HL-60 (cell line): ENCODE results near the gene CXCR6.

Experiments
- DNase-seq, 2 experiments: peaks; one replicate each; pipeline ENCODE4 v3.0.0-alpha.2; 2010 to 2020; ENCODE audit warnings: low read depth in 1 of 2, low spot score in 1 of 2
- H3K27ac ChIP-seq: fragments of 250-450 bp; sonication (Bioruptor Pico); replicated peaks from 2 replicates; pipeline ENCODE4 v1.5.1; 2020; ENCODE audit warnings: mild to moderate bottlenecking, moderate library complexity
- H3K27me3 ChIP-seq: fragments of 250-450 bp; sonication (Bioruptor Pico); 2 replicates; pipeline ENCODE4 v1.5.1; 2021; ENCODE audit warnings: mild to moderate bottlenecking, moderate library complexity; ENCODE audit not compliant: insufficient read depth, poor library complexity, severe bottlenecking
- H3K4me3 ChIP-seq: replicated peaks from 2 replicates; pipeline ENCODE4 v1.5.1; 2011; ENCODE audit warnings: mild to moderate bottlenecking, control low read depth, low read length; ENCODE audit not compliant: insufficient read depth
- CTCF ChIP-seq: IDR thresholded peaks from one replicate; pipeline ENCODE4 v1.5.1; 2011; ENCODE audit warnings: low read length, control low read depth, inconsistent platforms; ENCODE audit not compliant: insufficient read depth
- GABPA ChIP-seq: IDR thresholded peaks from 2 replicates; pipeline ENCODE4 v1.6.1; 2012; ENCODE audit warnings: low read depth
- POLR2AphosphoS5 ChIP-seq: IDR thresholded peaks from 2 replicates; pipeline ENCODE4 v1.6.1; 2012; ENCODE audit warnings: low read depth
- REST ChIP-seq: IDR thresholded peaks from 2 replicates; pipeline ENCODE4 v1.6.1; 2012; ENCODE audit warnings: low read depth; ENCODE audit not compliant: insufficient replicate concordance
- SPI1 ChIP-seq: IDR thresholded peaks from 2 replicates; pipeline ENCODE4 v1.6.1; 2012; ENCODE audit warnings: low read depth, mild to moderate bottlenecking, borderline replicate concordance

Gene CXCR6

GRCh38 chr3:45915059-45915439 is 28.2 kb upstream of the CXCR6 start:
- TF ChIP-seq GABPA (no peak), POLR2AphosphoS5 (no peak), REST (no peak), SPI1 (no peak), CTCF (no peak)
- DNase-seq = no peak
- Histone ChIP-seq H3K27me3 (no peaks in the 10 kb centered on the region), H3K27ac (no peak overlapping the region), H3K4me3 (no peak overlapping the region)

GRCh38 chr3:45915518-45916231 is 27.6 kb upstream of the CXCR6 start:
- no peak overlapping the region for H3K27ac ChIP-seq
- TF ChIP-seq REST (no peak), SPI1 (no peak)
- no peaks in the 10 kb centered on the region for H3K27me3 ChIP-seq
- DNase-seq = peak in 1 of 2 experiments; percentile 41
- H3K4me3 ChIP-seq = no peak overlapping the region

- Histone ChIP-seq H3K4me3 (no peak overlapping the region), H3K27me3 (no peaks in the 10 kb centered on the region), H3K27ac (no peak overlapping the region)
- TF ChIP-seq REST = no peak
- TF ChIP-seq CTCF = no peak
- TF ChIP-seq GABPA = no peak
- no peak for TF ChIP-seq POLR2AphosphoS5
- TF ChIP-seq SPI1 = no peak
- DNase-seq = no peak
Observed at GRCh38 chr3:45917146-45917898, 25.9 kb upstream of the CXCR6 start.
